Spleen (tissue), 11 donors: Measurements from ENCODE around the gene LORICRIN. TPM values are rescaled to one million over a fixed set of nuclear protein-coding genes. Genes with fewer than 3 reads are reported as not detected.

Source experiments
- DNase-seq: peaks from one replicate; pipeline ENCODE4 v3.0.0-alpha.2; 2020
- H3K27ac ChIP-seq, 8 donors: fragments of 200-600 bp; sonication (generic) in 7 of 8; 1 replicate in 4 of 8; 2 replicates in 4 of 8; pipeline versions ENCODE4 v1.5.0 to v1.8.0; 2016 to 2021; ENCODE audit warnings: inconsistent platforms in 4 of 8, mild to moderate bottlenecking in 4 of 8, moderate library complexity in 1 of 8
- H3K27me3 ChIP-seq, 7 donors: fragments of 200-600 bp; sonication (generic) in 6 of 7; replicated peaks in 1 of 7; 1 replicate in 4 of 7; 2 replicates in 3 of 7; pipeline versions ENCODE4 v1.5.0 to v1.8.0; 2016 to 2021; ENCODE audit warnings: inconsistent platforms in 3 of 7, mild to moderate bottlenecking in 1 of 7
- H3K36me3 ChIP-seq, 6 donors: fragments of 200-600 bp; sonication (generic) in 5 of 6; 1 replicate in 4 of 6; 2 replicates in 2 of 6; pipeline versions ENCODE4 v1.5.0 to v1.8.0; 2016 to 2021; ENCODE audit warnings: inconsistent platforms in 2 of 6
- H3K4me1 ChIP-seq, 6 donors: fragments of 200-600 bp; sonication (generic) in 5 of 6; 1 replicate in 3 of 6; 2 replicates in 3 of 6; pipeline versions ENCODE4 v1.5.0 to v1.8.0; 2016 to 2021; ENCODE audit warnings: inconsistent platforms in 3 of 6
- H3K4me3 ChIP-seq, 8 donors: fragments of 200-600 bp; sonication (generic) in 7 of 8; 1 replicate in 4 of 8; 2 replicates in 4 of 8; pipeline versions ENCODE4 v1.5.0 to v1.8.0; 2016 to 2021; ENCODE audit warnings: inconsistent platforms in 4 of 8, mild to moderate bottlenecking in 4 of 8, moderate library complexity in 2 of 8
- H3K9me3 ChIP-seq, 8 donors: fragments of 200-600 bp; sonication (generic) in 7 of 8; 1 replicate in 4 of 8; 2 replicates in 4 of 8; pipeline versions ENCODE4 v1.5.0 to v1.8.0; 2016 to 2021; ENCODE audit warnings: inconsistent platforms in 4 of 8
- CTCF ChIP-seq, 11 experiments: fragments of 200-600 bp in 7 of 11; fragments of 450-650 bp in 4 of 11; sonication (generic) in 4 of 11; IDR thresholded peaks in 8 of 11; conservative IDR thresholded peaks in 3 of 11; 1 replicate in 7 of 11; 2 replicates in 4 of 11; pipeline versions ENCODE4 v1.4.0 to v1.8.0; 2016 to 2021; ENCODE audit warnings: antibody characterized with exemption in 11 of 11, inconsistent platforms in 4 of 11, mild to moderate bottlenecking in 1 of 11
- POLR2A ChIP-seq, 3 donors: fragments of 450-650 bp; IDR thresholded peaks; one replicate each; pipeline ENCODE4 v1.5.1; 2017; ENCODE audit warnings: antibody characterized with exemption in 3 of 3, mild to moderate bottlenecking in 1 of 3
- POLR2AphosphoS5 ChIP-seq, 3 donors: sonication (generic); formaldehyde crosslinking; IDR thresholded peaks; one replicate each; pipeline ENCODE4 v1.5.1; 2017; ENCODE audit warnings: antibody characterized with exemption in 3 of 3
- WGBS, 5 donors: extraction: QIAGEN DNeasy Blood & Tissue Kit in 3 of 5; methylation state at CpG; one replicate each; pipeline versions ENCODE4 v1.1.5 to v1.1.7; 2013 to 2018; 5-methylcytosine and 5-hydroxymethylcytosine counted together
- intact Hi-C: fragments of 100-400 bp; cut with DNase I; formaldehyde crosslinking; loops from one replicate; pipeline ENCODE4 v1.15.0; 2023; ENCODE audit warnings: low total_unique reads
- polyA plus RNA-seq, 3 donors: library from polyadenylated mRNA; stranded (reverse); fragments of 200-250 nt; gene quantifications; one replicate each; pipeline ENCODE4 v1.2.1, GENCODE V29; 2013
- total RNA-seq, 7 donors: library from RNA; depleted of rRNA in 3 of 7; stranded (reverse); fragments of >200 nt in 3 of 7; fragmentation: NEBNext Ultra II Directional in 4 of 7; extraction: Animal tissue kit (Norgen Biotek cat#: 25700) in 4 of 7; gene quantifications; one replicate each; pipeline versions ENCODE4 v1.1.0 to v1.2.1, GENCODE V29; 2016 to 2021
- donor health status: healthy with polysubstance abuse.
- donor health status: DM: no; HTN: no; CAD: no; lungs with moderate emphysema.
- donor health status: DM: no; HTN: no; CAD: no.
- donor health status: Bipolar disorder and iron deficiency.
- donor health status: healthy.
- donor health status: DM: no; HTN: no; CAD: no.
- donor health status: DM: yes; HTN: yes; CAD: no.

Gene LORICRIN
- total and polyA plus RNA-seq, 10 donors, result 0.38 to 0.83 (median 0.53) TPM; not detected in 7

- H3K27me3 ChIP-seq, result peaks cover 0 to 42% (median 0%) of the 10 kb centered on the region in 7 donors
- no peak overlapping the region for H3K27ac ChIP-seq
- 72 to 92% (median 83%) methylated on average over 1 of the region's 1 CpG for WGBS, 5 donors
- intact Hi-C loops, result no loop called here
- no peak for DNase-seq
- no peaks in the 10 kb centered on the region for H3K9me3 ChIP-seq
- H3K4me3 ChIP-seq, result no peak overlapping the region
- H3K36me3 ChIP-seq, result no peaks in the 10 kb centered on the region
- TF ChIP-seq CTCF (IDR thresholded peaks at IDR 0.05 in 8 of 11, conservative IDR thresholded peaks at IDR 0.05 in 3 of 11) (no peak), POLR2A (IDR thresholded peaks at IDR 0.05) (no peak), POLR2AphosphoS5 (IDR thresholded peaks at IDR 0.05) (no peak)
- H3K4me1 ChIP-seq, result no peaks in the 10 kb centered on the region
Observed at GRCh38 chr1:153246018-153246417, 13.5 kb upstream of the LORICRIN start.

GRCh38 chr1:153246825-153247224 is 12.7 kb upstream of the LORICRIN start:
- Histone ChIP-seq H3K9me3 (no peaks in the 10 kb centered on the region), H3K27me3 (peaks cover 0 to 42% (median 0%) of the 10 kb centered on the region in 7 donors), H3K4me1 (no peaks in the 10 kb centered on the region), H3K27ac (no peak overlapping the region), H3K4me3 (no peak overlapping the region), H3K36me3 (no peaks in the 10 kb centered on the region)
- no peak for DNase-seq
- 67 to 96% (median 79%) methylated on average over 2 of the region's 2 CpGs for WGBS, 5 donors
- TF ChIP-seq POLR2A (IDR thresholded peaks at IDR 0.05) (no peak), CTCF (IDR thresholded peaks at IDR 0.05 in 8 of 11, conservative IDR thresholded peaks at IDR 0.05 in 3 of 11) (no peak), POLR2AphosphoS5 (IDR thresholded peaks at IDR 0.05) (no peak)
- intact Hi-C loops, result no loop called here

GRCh38 chr1:153248176-153248879 is 11.2 kb upstream of the LORICRIN start:
- no peaks in the 10 kb centered on the region for H3K9me3 ChIP-seq
- no peak overlapping the region for H3K27ac ChIP-seq
- H3K36me3 ChIP-seq, result no peaks in the 10 kb centered on the region
- no peaks in the 10 kb centered on the region for H3K4me1 ChIP-seq
- peaks cover 0 to 42% (median 0%) of the 10 kb centered on the region in 7 donors for H3K27me3 ChIP-seq
- 64 to 83% (median 77%) methylated on average over 5 of the region's 5 CpGs for WGBS, 5 donors
- no peak overlapping the region for H3K4me3 ChIP-seq
- TF ChIP-seq POLR2A (IDR thresholded peaks at IDR 0.05) (no peak), CTCF (IDR thresholded peaks at IDR 0.05 in 8 of 11, conservative IDR thresholded peaks at IDR 0.05 in 3 of 11) (no peak), POLR2AphosphoS5 (IDR thresholded peaks at IDR 0.05) (no peak)
- DNase-seq, result no peak
- intact Hi-C loops, result no loop called here

- no peaks in the 10 kb centered on the region for H3K9me3 ChIP-seq
- WGBS, 5 donors, result 57 to 82% (median 72%) methylated on average over 1 of the region's 1 CpG
- TF ChIP-seq CTCF (IDR thresholded peaks at IDR 0.05 in 8 of 11, conservative IDR thresholded peaks at IDR 0.05 in 3 of 11) (no peak), POLR2A (IDR thresholded peaks at IDR 0.05) (no peak), POLR2AphosphoS5 (IDR thresholded peaks at IDR 0.05) (no peak)
- intact Hi-C loops, result no loop called here
- DNase-seq, result no peak
- peaks cover 0 to 42% (median 0%) of the 10 kb centered on the region in 7 donors for H3K27me3 ChIP-seq
- no peak overlapping the region for H3K4me3 ChIP-seq
- H3K36me3 ChIP-seq, result no peaks in the 10 kb centered on the region
- no peak overlapping the region for H3K27ac ChIP-seq
- H3K4me1 ChIP-seq, result no peaks in the 10 kb centered on the region
Observed at GRCh38 chr1:153250166-153250565, 9.3 kb upstream of the LORICRIN start.
